CD4-positive, alpha-beta T cell (primary cell): ENCODE data around the gene CASKIN2. TPM values are rescaled to one million over a fixed set of nuclear protein-coding genes. Genes with fewer than 3 reads are reported as not detected.

ENCODE experiments used
- ATAC-seq: fragments of 200-7000 bp; cut with Tn5 transposase; one replicate; pipeline ENCODE4 v1.10.0; 2022; ENCODE audit warnings: mild to moderate bottlenecking; ENCODE audit not compliant: poor library complexity
- CTCF ChIA-PET: fragments of 350-600 bp; sonication (Branson Sonifier 250); formaldehyde crosslinking; loops from one replicate; lab custom pipeline; 2021; ENCODE audit warnings: antibody characterized with exemption, inconsistent platforms; lab: Charles Lee
- POLR2A ChIA-PET: fragments of 350-600 bp; sonication (Branson Sonifier 250); formaldehyde crosslinking; loops from one replicate; lab custom pipeline; 2021; ENCODE audit warnings: antibody characterized with exemption, inconsistent platforms; lab: Charles Lee
- DNase-seq, 14 experiments: peaks; one replicate each; pipeline ENCODE4 v3.0.0-alpha.2; 2013 to 2020; ENCODE audit warnings: mixed read lengths in 2 of 14
- H3K27ac ChIP-seq, 2 donors: one replicate each; pipeline versions ENCODE4 v1.5.1 to v1.7.0; 2013; ENCODE audit warnings: low read length in 2 of 2, low read depth in 1 of 2, mild to moderate bottlenecking in 1 of 2
- H3K27me3 ChIP-seq, 2 experiments: 1 replicate in 1 of 2; 2 replicates in 1 of 2; pipeline versions ENCODE4 v1.6.1 to v1.7.0; 2013; ENCODE audit warnings: low read length in 2 of 2, control low read depth in 1 of 2, mild to moderate bottlenecking in 1 of 2, moderate library complexity in 1 of 2; ENCODE audit not compliant: insufficient read depth in 2 of 2, control insufficient read depth in 1 of 2
- H3K36me3 ChIP-seq: one replicate; pipeline ENCODE4 v1.6.1; 2013; ENCODE audit warnings: low read length, control low read depth; ENCODE audit not compliant: insufficient read depth
- H3K4me1 ChIP-seq: one replicate; pipeline ENCODE4 v1.6.1; 2013; ENCODE audit warnings: low read length, control low read depth; ENCODE audit not compliant: insufficient read depth
- H3K4me3 ChIP-seq: one replicate; pipeline ENCODE4 v1.5.1; 2013; ENCODE audit warnings: mild to moderate bottlenecking, low read length, moderate library complexity
- H3K9me3 ChIP-seq, 2 experiments: 1 replicate in 1 of 2; 2 replicates in 1 of 2; pipeline versions ENCODE4 v1.6.1 to v1.7.0; 2013; ENCODE audit warnings: low read length in 2 of 2, mild to moderate bottlenecking in 2 of 2, control low read depth in 1 of 2, moderate library complexity in 1 of 2; ENCODE audit not compliant: control insufficient read depth in 1 of 2, insufficient read depth in 1 of 2
- H3K27ac Mint-ChIP-seq: one replicate; pipeline ENCODE4 v1.8.0; 2020; ENCODE audit warnings: mixed read lengths
- H3K27me3 Mint-ChIP-seq: one replicate; pipeline ENCODE4 v1.8.0; 2021; ENCODE audit warnings: mixed read lengths
- H3K36me3 Mint-ChIP-seq: one replicate; pipeline ENCODE4 v1.8.0; 2021; ENCODE audit warnings: low read depth, mixed read lengths
- H3K4me1 Mint-ChIP-seq: one replicate; pipeline ENCODE4 v1.8.0; 2021; ENCODE audit warnings: low read depth, mixed read lengths
- H3K4me3 Mint-ChIP-seq: one replicate; pipeline ENCODE4 v1.8.0; 2020; ENCODE audit warnings: mild to moderate bottlenecking, mixed read lengths
- H3K9me3 Mint-ChIP-seq: one replicate; pipeline ENCODE4 v1.8.0; 2020; ENCODE audit warnings: mixed read lengths
- intact Hi-C, 2 experiments: fragments of 100-400 bp; cut with DNase I in 1 of 2; cut with micrococcal nuclease in 1 of 2; formaldehyde crosslinking; loops; one replicate each; pipeline versions ENCODE4 v1.15.1 to v1.9.0; 2023 to 2025; cut with DNase I, micrococcal nuclease
- total RNA-seq, 174 experiments: library from RNA in 2 of 174; stranded (reverse) in 2 of 174; gene quantifications; one replicate each; pipeline ENCODE4 v1.2.3 and lab custom pipeline; 2021 to 2026
- TF ChIP-seq, protein P1 (sequence below): fragments of 200-600 bp; IDR thresholded peaks from one replicate; pipeline ENCODE4 v1.8.0; 2022; ENCODE audit warnings: antibody characterized with exemption, mild to moderate bottlenecking

Gene CASKIN2
- total RNA-seq, 2 experiments from 2014 or later, result 0.17 to 0.25 TPM

DNA sequence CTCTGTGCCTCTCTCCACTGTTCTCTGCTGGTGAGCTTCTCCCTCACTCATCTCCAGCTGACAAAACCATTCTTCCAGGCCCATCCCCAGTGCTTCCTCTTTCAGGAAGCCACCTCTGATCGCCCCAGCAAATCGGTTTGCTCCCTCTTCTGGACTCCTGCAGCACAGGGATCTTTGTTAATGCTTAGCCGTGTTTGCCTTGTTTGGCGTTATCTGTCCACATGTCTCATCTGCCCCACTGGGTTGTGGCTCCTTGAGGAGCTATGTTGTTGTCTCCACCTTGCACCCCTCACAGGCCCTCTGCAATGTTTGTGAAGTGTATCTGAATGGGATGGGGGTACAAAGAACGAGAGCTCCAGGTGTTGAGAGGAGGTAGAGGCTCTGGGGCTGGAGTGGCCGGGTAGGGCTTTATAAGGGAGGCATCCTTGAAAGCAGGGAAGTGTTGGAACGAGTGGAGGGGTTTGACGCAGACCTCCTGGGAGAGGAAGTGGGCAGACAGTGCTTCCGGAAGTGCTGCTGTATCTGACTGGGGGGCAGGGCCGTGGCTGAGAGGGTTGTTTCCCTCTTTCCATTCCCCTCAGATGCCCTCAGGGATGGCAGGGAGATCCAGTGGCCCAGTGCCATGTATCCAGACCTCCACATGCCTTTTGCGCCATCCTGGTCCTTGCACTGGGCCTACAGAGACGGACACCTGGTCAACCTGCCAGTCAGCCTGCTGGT, 27.8 kb downstream of the CASKIN2 start:
- TF ChIP-seq, protein P1, sequence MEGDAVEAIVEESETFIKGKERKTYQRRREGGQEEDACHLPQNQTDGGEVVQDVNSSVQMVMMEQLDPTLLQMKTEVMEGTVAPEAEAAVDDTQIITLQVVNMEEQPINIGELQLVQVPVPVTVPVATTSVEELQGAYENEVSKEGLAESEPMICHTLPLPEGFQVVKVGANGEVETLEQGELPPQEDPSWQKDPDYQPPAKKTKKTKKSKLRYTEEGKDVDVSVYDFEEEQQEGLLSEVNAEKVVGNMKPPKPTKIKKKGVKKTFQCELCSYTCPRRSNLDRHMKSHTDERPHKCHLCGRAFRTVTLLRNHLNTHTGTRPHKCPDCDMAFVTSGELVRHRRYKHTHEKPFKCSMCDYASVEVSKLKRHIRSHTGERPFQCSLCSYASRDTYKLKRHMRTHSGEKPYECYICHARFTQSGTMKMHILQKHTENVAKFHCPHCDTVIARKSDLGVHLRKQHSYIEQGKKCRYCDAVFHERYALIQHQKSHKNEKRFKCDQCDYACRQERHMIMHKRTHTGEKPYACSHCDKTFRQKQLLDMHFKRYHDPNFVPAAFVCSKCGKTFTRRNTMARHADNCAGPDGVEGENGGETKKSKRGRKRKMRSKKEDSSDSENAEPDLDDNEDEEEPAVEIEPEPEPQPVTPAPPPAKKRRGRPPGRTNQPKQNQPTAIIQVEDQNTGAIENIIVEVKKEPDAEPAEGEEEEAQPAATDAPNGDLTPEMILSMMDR, result no peak
- Histone ChIP-seq H3K36me3 (peaks cover 24% of the 10 kb centered on the region), H3K27me3 (no peaks in the 10 kb centered on the region), H3K4me1 (peaks cover 30% of the 10 kb centered on the region), H3K9me3 (no peaks in the 10 kb centered on the region), H3K4me3 (peak overlapping the region; percentile 20), H3K27ac (peak overlapping the region; percentile 55 to 65)
- H3K36me3 Mint-ChIP-seq, result peaks cover 43% of the 10 kb centered on the region
- peak overlapping the region; percentile 95 for H3K27ac Mint-ChIP-seq
- CTCF ChIA-PET, result interaction anchor here (0.8 kb wide), 1 partner anchor 61 kb away, joined by 3 read pairs; no protein-coding TSS in a partner anchor
- ATAC-seq (peak; percentile 96), DNase-seq (peak in 13 of 14 experiments; percentile 6 to 81 (median 51))
- POLR2A ChIA-PET, result interaction anchor here (0.7 to 3.1 kb wide), 7 partner anchors 12 to 293 kb away, joined by 3 to 32 read pairs (median 4); partner anchors contain the start of genes LLGL2, SLC25A19, TMEM94 and TSEN54
- peaks cover 26% of the 10 kb centered on the region for H3K4me1 Mint-ChIP-seq
- H3K9me3 Mint-ChIP-seq, result no peaks in the 10 kb centered on the region
- H3K27me3 Mint-ChIP-seq, result no peaks in the 10 kb centered on the region
- H3K4me3 Mint-ChIP-seq, result peak overlapping the region; percentile 76
- intact Hi-C loops, result no loop called here

DNA sequence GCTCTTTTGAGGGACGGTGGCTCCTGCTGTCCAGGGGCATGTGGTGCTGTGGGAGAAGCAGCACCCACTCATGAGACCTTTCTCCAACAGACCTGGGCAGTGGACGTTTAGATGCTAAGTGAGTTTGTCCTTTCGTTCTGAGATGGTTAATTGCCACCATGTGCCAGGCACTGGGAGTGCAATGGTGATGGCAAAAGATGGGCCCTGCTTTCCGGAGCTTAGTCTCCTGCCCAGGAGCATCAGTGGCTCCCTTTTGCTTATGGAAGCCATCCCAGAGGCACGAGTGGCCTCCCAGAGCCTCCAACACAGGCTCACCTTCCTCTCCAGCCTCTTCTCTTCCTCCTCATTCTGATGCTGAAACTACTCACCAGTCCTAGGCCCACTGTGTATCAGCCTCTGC, 28.4 kb downstream of the CASKIN2 start:
- Mint-ChIP-seq H3K4me1 (peaks cover 26% of the 10 kb centered on the region), H3K4me3 (peak overlapping the region; percentile 76), H3K9me3 (no peaks in the 10 kb centered on the region), H3K27me3 (no peaks in the 10 kb centered on the region), H3K36me3 (peaks cover 37% of the 10 kb centered on the region), H3K27ac (peak overlapping the region; percentile 95)
- ChIA-PET CTCF (no interaction called here), POLR2A (interaction anchor here (0.6 to 3.1 kb wide), 7 partner anchors 12 to 293 kb away, joined by 3 to 32 read pairs (median 4); partner anchors contain the start of genes LLGL2, SLC25A19, TMEM94 and TSEN54)
- Histone ChIP-seq H3K27me3 (no peaks in the 10 kb centered on the region), H3K36me3 (peaks cover 23% of the 10 kb centered on the region), H3K4me3 (peak overlapping the region; percentile 20), H3K9me3 (no peaks in the 10 kb centered on the region), H3K4me1 (peaks cover 30% of the 10 kb centered on the region), H3K27ac (peak overlapping the region; percentile 55 to 65)
- intact Hi-C loops, result no loop called here
- TF ChIP-seq, protein P1, result no peak
- ATAC-seq (no peak), DNase-seq (no peak)

DNA sequence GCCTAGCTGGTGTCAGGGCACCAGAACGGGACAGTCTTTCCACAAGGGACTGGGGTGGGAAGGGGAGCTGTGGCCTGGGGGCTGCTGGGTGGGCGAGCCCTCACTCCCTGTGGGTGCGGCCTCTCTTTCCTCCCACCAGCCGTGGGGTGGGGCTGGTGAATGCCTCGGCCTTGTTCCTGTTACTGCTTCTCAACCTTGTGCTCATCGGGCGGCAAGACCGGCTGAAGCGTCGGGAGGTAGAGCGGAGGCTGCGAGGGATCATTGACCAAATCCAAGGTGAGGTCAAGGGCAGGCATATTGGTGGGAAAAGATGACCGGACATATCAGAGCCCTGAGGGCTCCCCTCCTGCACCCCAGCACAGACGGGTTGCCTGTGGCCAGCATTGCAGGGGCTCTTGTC, 29.2 kb downstream of the CASKIN2 start:
- ATAC-seq, result no peak
- CTCF ChIA-PET, result no interaction called here

More for the DNA sequence above, 29.2 kb downstream of the CASKIN2 start:
- Histone ChIP-seq H3K27me3 (no peaks in the 10 kb centered on the region), H3K36me3 (peaks cover 19% of the 10 kb centered on the region), H3K4me3 (no peak overlapping the region), H3K4me1 (peaks cover 30% of the 10 kb centered on the region), H3K27ac (no peak overlapping the region), H3K9me3 (no peaks in the 10 kb centered on the region)
- DNase-seq, result peak in 1 of 14 experiments; percentile 9
- peaks cover 30% of the 10 kb centered on the region for H3K36me3 Mint-ChIP-seq
- H3K27me3 Mint-ChIP-seq, result no peaks in the 10 kb centered on the region
- H3K4me1 Mint-ChIP-seq, result peaks cover 26% of the 10 kb centered on the region
- intact Hi-C loops, result no loop called here
- H3K27ac Mint-ChIP-seq, result peak overlapping the region; percentile 95
- TF ChIP-seq, protein P1, result no peak
- POLR2A ChIA-PET, result interaction anchor here (3.1 kb wide), 1 partner anchor 30 kb away, joined by 23 read pairs; the partner anchor contains the start of gene TSEN54
- no peaks in the 10 kb centered on the region for H3K9me3 Mint-ChIP-seq
- peak overlapping the region; percentile 58 for H3K4me3 Mint-ChIP-seq
